Measurements from ENCODE around the gene THEMIS.

GRCh38 chr6:127807806-127808517, 92.9 kb downstream of the THEMIS start:
- TF ChIP-seq CTCF (conservative IDR thresholded peaks at IDR 0.05; ENCODE audit: low read depth in 2 of 2) (no peak), EZH2 (IDR thresholded peaks at IDR 0.05; ENCODE audit: low read depth, unreplicated experiment) (no peak), CREB1 (CRISPR knock-in tag; IDR thresholded peaks at IDR 0.05; ENCODE audit: low read depth) (no peak), POLR2AphosphoS5 (IDR thresholded peaks at IDR 0.05; ENCODE audit: low read depth) (no peak), NANOG (IDR thresholded peaks at IDR 0.05; ENCODE audit: borderline replicate concordance) (no peak), EZH2phosphoT487 (IDR thresholded peaks at IDR 0.05; ENCODE audit: unreplicated experiment) (no peak), ZNF114 (CRISPR knock-in tag; IDR thresholded peaks at IDR 0.05) (no peak), REST (IDR thresholded peaks at IDR 0.05; ENCODE audit: unreplicated experiment) (no peak), ETS1 (IDR thresholded peaks at IDR 0.05) (no peak), JUNB (IDR thresholded peaks at IDR 0.05; ENCODE audit: unreplicated experiment) (no peak), STAT1 (IDR thresholded peaks at IDR 0.05; ENCODE audit: unreplicated experiment) (no peak)
